Measurements from ENCODE around the gene CDK19. TPM values are rescaled to one million over a fixed set of nuclear protein-coding genes. Genes with fewer than 3 reads are reported as not detected.

The CDK19 gene
- total and polyA plus RNA-seq, 2 experiments from 2014 or later, result 7.7 to 10.1 TPM

- TF ChIP-seq ZNF462 (CRISPR knock-in tag; IDR thresholded peaks at IDR 0.05) (no peak), NANOG (IDR thresholded peaks at IDR 0.05; ENCODE audit: borderline replicate concordance) (no peak), JUNB (IDR thresholded peaks at IDR 0.05; ENCODE audit: unreplicated experiment) (no peak), ZNF114 (CRISPR knock-in tag; IDR thresholded peaks at IDR 0.05) (no peak), EZH2phosphoT487 (IDR thresholded peaks at IDR 0.05; ENCODE audit: unreplicated experiment) (no peak), CREB1 (CRISPR knock-in tag; IDR thresholded peaks at IDR 0.05; ENCODE audit: low read depth) (no peak)
These were observed 126.5 kb downstream of the CDK19 start (continued) for GRCh38 chr6:110688661-110689268.

- Histone ChIP-seq H4K20me1 (replicated peaks; ENCODE audit: insufficient read depth) (peaks cover 4% of the 10 kb centered on the region), H3K9me2 (ENCODE audit: insufficient read depth) (no peaks in the 10 kb centered on the region), H3K27me3 (ENCODE audit: insufficient read depth) (no peaks in the 10 kb centered on the region), H2AFZ (no peak overlapping the region), H3K36me3 (ENCODE audit: insufficient read depth) (no peaks in the 10 kb centered on the region), H3K27ac (ENCODE audit: low read depth) (no peak overlapping the region), H3K79me2 (replicated peaks; ENCODE audit: insufficient read depth) (0 out of 2 replicates have a peak, but pooled peaks cover 4% of the 10 kb centered on the region), H3K4me2 (no peak overlapping the region), H3K4me1 (ENCODE audit: insufficient read depth) (peaks cover 11% of the 10 kb centered on the region; the same call in 1 of the 2 replicates), H3F3A (replicated peaks; ENCODE audit: low read depth) (no peaks in the 10 kb centered on the region), H3K4me3 (no peak overlapping the region)
- no peak for ATAC-seq
- no peaks in the 10 kb centered on the region for H3K27me3 Mint-ChIP-seq (ENCODE audit: insufficient read depth, low read depth, poor library complexity)
- H3K4me1 Mint-ChIP-seq, result peaks cover 16% of the 10 kb centered on the region
- no peak for DNase-seq (ENCODE audit: low spot score)
- no peaks in the 10 kb centered on the region for H3K9me3 Mint-ChIP-seq
- no peak overlapping the region for H3K27ac Mint-ChIP-seq
- no peaks in the 10 kb centered on the region for H3K36me3 Mint-ChIP-seq (ENCODE audit: low read depth)
- no peak for TF ChIP-seq ZNF462 (CRISPR knock-in tag; IDR thresholded peaks at IDR 0.05)
- no peak for TF ChIP-seq EZH2phosphoT487 (IDR thresholded peaks at IDR 0.05; ENCODE audit: unreplicated experiment)
- no peak for TF ChIP-seq EZH2 (IDR thresholded peaks at IDR 0.05; ENCODE audit: low read depth, unreplicated experiment)
- no peak for TF ChIP-seq ZNF114 (CRISPR knock-in tag; IDR thresholded peaks at IDR 0.05)
- H3K4me3 Mint-ChIP-seq, result no peak overlapping the region
These were observed 127.9 kb downstream of the CDK19 start for GRCh38 chr6:110687326-110687725.
